ENCODE results near the gene DPP6.
"Not testable (repeated sequence)": the region's sequence is repeated elsewhere in the genome, so short reads cannot be mapped to it uniquely, and the experiment has no call there.

Gene DPP6

DNA sequence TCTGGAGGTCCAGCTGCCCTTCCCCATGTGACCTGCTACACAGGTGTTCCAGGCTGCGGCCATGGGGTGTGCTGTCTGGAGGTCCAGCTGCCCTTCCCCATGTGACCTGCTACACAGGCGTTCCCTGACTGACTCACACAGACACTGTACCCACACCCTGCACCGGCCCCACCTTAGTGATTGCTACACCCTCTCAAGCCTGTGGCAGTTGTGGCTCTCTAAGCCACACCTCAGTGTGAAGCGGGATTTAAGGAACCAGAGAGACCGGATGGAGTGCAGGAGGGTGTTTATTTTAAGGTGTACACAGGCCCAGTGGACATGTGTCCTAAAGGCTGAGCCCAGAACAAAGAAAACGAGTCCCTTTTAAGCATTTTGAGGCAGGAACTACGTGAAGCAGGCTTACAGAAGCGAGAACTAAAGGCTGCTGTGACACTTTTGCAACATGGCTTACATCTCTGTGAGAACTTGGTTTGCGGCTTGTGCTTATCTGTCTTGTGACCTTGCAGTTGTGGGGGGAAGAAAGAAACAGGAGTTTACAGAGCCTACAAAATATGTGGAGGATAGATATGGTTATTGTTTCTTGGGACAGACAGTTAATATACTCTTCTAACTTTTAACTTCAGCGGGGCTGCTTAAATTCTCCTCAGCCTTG lies 624.4 kb downstream of the DPP6 start:
- H3K36me3 ChIP-seq (ENCODE audit: control insufficient read depth, insufficient read depth, low read length): no peaks in the 10 kb centered on the region
- TF ChIP-seq, protein P1, sequence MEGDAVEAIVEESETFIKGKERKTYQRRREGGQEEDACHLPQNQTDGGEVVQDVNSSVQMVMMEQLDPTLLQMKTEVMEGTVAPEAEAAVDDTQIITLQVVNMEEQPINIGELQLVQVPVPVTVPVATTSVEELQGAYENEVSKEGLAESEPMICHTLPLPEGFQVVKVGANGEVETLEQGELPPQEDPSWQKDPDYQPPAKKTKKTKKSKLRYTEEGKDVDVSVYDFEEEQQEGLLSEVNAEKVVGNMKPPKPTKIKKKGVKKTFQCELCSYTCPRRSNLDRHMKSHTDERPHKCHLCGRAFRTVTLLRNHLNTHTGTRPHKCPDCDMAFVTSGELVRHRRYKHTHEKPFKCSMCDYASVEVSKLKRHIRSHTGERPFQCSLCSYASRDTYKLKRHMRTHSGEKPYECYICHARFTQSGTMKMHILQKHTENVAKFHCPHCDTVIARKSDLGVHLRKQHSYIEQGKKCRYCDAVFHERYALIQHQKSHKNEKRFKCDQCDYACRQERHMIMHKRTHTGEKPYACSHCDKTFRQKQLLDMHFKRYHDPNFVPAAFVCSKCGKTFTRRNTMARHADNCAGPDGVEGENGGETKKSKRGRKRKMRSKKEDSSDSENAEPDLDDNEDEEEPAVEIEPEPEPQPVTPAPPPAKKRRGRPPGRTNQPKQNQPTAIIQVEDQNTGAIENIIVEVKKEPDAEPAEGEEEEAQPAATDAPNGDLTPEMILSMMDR (IDR thresholded peaks at IDR 0.05): no peak
- no peaks in the 10 kb centered on the region for H3K79me2 ChIP-seq
- H3K27me3 ChIP-seq (ENCODE audit: control insufficient read depth, insufficient read depth, low read length): no peaks in the 10 kb centered on the region
- H3K4me1 ChIP-seq: no peaks in the 10 kb centered on the region
- H3K4me3 ChIP-seq (ENCODE audit: low read depth, low read length): no peak overlapping the region
- H3K9me3 ChIP-seq (ENCODE audit: control insufficient read depth, low read length): no peaks in the 10 kb centered on the region
- no peak overlapping the region for H3K9ac ChIP-seq
- no peak overlapping the region for H3K27ac ChIP-seq
- H3K4me2 ChIP-seq (ENCODE audit: low read length): no peak overlapping the region
- no peak overlapping the region for H2AFZ ChIP-seq

DNA sequence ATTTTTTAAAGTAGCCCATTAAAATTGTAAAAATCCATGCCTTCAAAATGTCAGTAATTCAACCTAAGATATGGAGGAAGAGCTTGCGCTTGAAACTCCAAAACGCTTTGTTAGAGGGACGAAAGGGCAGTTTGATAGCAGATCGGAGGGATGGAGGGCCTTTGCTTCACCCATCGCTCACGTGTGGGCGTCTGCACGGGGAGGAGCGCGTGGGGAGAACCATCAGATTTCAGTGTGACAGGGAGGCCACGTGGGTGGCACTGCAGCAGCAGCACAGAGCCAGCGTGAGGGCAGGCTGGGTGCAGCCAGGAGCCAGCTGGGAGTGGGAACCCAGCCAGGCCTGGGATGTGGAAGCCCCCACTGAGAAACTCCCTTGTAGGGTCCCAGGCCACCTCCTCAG lies 625.3 kb downstream of the DPP6 start:
- Histone ChIP-seq H3K36me3 (ENCODE audit: control insufficient read depth, insufficient read depth, low read length) (no peaks in the 10 kb centered on the region), H3K9me3 (ENCODE audit: control insufficient read depth, low read length) (no peaks in the 10 kb centered on the region), H3K4me2 (ENCODE audit: low read length) (no peak overlapping the region), H3K9ac (no peak overlapping the region), H3K79me2 (no peaks in the 10 kb centered on the region), H2AFZ (no peak overlapping the region), H3K27me3 (ENCODE audit: control insufficient read depth, insufficient read depth, low read length) (no peaks in the 10 kb centered on the region), H3K4me3 (ENCODE audit: low read depth, low read length) (no peak overlapping the region), H3K4me1 (no peaks in the 10 kb centered on the region), H3K27ac (no peak overlapping the region)
- TF ChIP-seq, protein P1 (IDR thresholded peaks at IDR 0.05): no peak

DNA sequence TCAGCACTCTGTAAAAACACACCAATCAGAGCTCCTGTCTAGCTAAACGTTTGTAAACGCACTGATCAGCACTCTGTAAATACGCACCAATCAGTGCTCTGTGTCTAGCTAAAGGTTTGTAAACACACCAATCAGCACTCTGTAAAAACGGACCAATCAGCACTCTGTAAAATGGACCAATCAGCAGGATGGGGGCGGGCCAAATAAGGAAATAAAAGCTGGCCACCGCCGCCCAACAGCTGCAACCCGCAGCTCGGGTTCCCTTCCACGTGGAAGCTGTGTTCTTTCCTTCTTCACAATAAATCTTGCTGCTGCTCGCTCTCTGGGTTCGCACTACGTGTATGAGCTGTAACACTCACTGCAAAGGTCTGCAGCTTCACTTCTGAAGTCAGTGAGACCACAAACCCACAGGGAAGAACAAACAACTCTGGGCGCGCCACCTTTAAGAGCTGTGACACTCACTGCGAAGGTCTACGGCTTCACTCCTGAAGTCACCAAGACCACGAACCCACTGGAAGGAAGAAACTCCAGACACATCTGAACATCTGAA lies 625.9 kb downstream of the DPP6 start:
- not testable (repeated sequence) for H3K4me2 ChIP-seq (ENCODE audit: low read length); H3K36me3 ChIP-seq (ENCODE audit: control insufficient read depth, insufficient read depth, low read length); H3K4me3 ChIP-seq (ENCODE audit: low read depth, low read length)

DNA sequence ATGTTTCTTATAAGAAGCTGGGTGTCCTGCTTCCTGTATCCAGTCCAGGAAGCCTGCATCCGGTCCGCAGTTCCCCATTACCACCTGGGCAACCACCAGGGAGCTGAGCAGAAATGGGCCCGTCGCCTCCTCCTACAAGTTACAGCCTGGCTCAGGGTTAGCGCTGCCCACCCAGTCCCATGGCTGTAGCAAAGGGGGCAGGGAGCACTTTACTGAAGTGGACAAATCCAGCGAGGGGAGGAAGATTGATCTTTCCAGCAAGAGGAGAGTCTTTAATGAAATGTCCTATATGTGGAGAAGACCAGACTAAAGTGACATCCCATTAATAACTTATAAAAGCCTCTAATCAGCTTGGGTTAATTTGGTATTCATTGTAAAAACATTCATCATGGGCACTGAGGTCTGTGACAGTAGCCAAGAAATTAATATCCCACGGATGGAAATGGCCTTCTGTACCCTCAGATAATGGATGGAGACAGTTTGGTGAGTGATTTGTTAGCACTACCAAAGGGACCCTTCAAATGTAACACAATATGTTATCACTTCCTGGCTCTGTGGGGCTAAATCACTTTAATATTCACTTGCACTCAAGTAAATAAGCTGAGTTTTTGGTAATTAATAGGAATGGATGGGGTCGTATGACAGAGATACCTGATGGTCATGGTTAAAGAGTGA lies 627.3 kb downstream of the DPP6 start:
- H3K9me3 ChIP-seq (ENCODE audit: control insufficient read depth, low read length): no peaks in the 10 kb centered on the region
- TF ChIP-seq, protein P1 (IDR thresholded peaks at IDR 0.05): no peak
- H3K27me3 ChIP-seq (ENCODE audit: control insufficient read depth, insufficient read depth, low read length): no peaks in the 10 kb centered on the region
- no peak overlapping the region for H2AFZ ChIP-seq
- no peaks in the 10 kb centered on the region for H3K4me1 ChIP-seq
- no peak overlapping the region for H3K4me2 ChIP-seq (ENCODE audit: low read length)
- H3K27ac ChIP-seq: no peak overlapping the region
- no peaks in the 10 kb centered on the region for H3K79me2 ChIP-seq
- no peak overlapping the region for H3K9ac ChIP-seq
- no peaks in the 10 kb centered on the region for H3K36me3 ChIP-seq (ENCODE audit: control insufficient read depth, insufficient read depth, low read length)
- no peak overlapping the region for H3K4me3 ChIP-seq (ENCODE audit: low read depth, low read length)

More for the DNA sequence above, 625.9 kb downstream of the DPP6 start:
- H3K9ac ChIP-seq; H3K27ac ChIP-seq; H3K9me3 ChIP-seq (ENCODE audit: control insufficient read depth, low read length); H3K27me3 ChIP-seq (ENCODE audit: control insufficient read depth, insufficient read depth, low read length); H3K4me1 ChIP-seq; H2AFZ ChIP-seq; H3K79me2 ChIP-seq: not testable (repeated sequence)

DNA sequence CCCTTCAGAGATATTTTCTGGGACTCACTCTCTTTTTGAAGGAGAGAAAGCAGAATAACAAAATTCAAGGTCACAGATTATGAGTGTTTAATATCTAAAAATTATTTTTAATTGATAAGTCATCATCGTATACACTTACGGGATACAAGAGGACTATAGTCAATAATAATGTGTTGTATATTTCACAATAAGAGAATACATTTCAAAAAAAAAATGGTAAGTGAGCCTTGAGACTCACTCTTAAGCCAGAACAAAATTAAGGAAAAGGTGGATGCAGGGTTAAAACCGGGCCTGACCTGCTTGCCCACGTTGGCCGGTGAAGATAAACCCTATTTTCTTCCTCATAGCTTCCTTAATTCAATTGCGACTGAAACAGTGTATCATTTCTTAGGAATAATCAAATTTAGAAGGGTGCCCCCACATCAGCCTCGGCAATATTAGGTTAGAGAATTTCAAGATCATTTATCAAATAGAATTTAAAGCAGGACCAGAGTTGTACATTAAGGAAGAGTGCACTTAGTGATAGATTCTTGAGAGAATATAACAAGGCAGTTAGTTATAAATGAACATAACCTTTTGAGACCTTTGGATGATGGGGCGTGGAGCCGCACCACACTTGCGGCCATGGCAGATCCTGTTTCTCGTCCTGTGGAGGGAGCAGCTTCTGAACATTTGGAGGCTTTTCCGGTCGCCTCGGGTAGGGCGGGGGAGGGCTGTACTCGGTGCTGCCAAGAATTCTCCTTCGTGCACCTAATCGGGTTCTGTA lies 628.9 kb downstream of the DPP6 start:
- no peaks in the 10 kb centered on the region for H3K79me2 ChIP-seq

More for the DNA sequence above, 628.9 kb downstream of the DPP6 start:
- TF ChIP-seq, protein P1 (IDR thresholded peaks at IDR 0.05): no peak
- peaks cover 4% of the 10 kb centered on the region for H3K4me1 ChIP-seq
- H3K4me2 ChIP-seq (ENCODE audit: low read length): no peak overlapping the region
- no peaks in the 10 kb centered on the region for H3K9me3 ChIP-seq (ENCODE audit: control insufficient read depth, low read length)
- no peak overlapping the region for H3K9ac ChIP-seq
- H3K4me3 ChIP-seq (ENCODE audit: low read depth, low read length): no peak overlapping the region
- H3K27ac ChIP-seq: no peak overlapping the region
- no peaks in the 10 kb centered on the region for H3K27me3 ChIP-seq (ENCODE audit: control insufficient read depth, insufficient read depth, low read length)
- no peak overlapping the region for H2AFZ ChIP-seq
- no peaks in the 10 kb centered on the region for H3K36me3 ChIP-seq (ENCODE audit: control insufficient read depth, insufficient read depth, low read length)
